ENCODE data around the gene CDHR3. TPM values are rescaled to one million over a fixed set of nuclear protein-coding genes. Genes with fewer than 3 reads are reported as not detected.

The CDHR3 gene
- total and polyA plus RNA-seq, 2 of the 8 experiments (the other 6 are each of a cell fraction or from before 2014, with no cell fraction given), result 6.4 to 6.8 TPM

DNA sequence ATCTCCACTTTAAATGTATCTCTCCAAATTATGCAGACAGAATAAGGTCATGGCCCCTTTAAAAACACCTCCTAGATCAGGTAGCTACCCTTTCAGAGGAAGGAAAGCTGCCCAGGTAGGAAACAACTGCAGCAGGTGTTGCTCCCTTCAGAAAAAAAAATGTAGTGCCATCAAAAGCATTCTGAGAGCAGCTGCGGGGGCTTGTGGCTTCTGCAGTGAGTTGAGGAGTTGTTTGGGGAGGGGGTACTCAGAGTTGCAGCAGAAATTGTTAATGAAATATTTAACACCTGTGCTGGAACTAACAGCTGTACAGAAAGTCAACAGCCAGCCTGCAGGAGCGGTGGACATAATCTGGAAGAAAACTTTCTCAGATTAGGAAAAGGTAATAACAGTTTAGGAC lies 24.0 kb downstream of the CDHR3 start:
- no peak for TF ChIP-seq JUN (IDR thresholded peaks at IDR 0.05; ENCODE audit: low read depth, low read length)
- TF ChIP-seq SP2 (IDR thresholded peaks at IDR 0.05; ENCODE audit: low read length), result no peak
- TF ChIP-seq SIX5 (IDR thresholded peaks at IDR 0.05; ENCODE audit: low read depth, low read length), result no peak
- no peak for TF ChIP-seq CHD1 (IDR thresholded peaks at IDR 0.05; ENCODE audit: low read depth, low read length)
- TF ChIP-seq EZH2 (IDR thresholded peaks at IDR 0.05; ENCODE audit: low read depth, low read length, severe bottlenecking), result no peak
- no peak for TF ChIP-seq CHD2 (IDR thresholded peaks at IDR 0.05; ENCODE audit: low read length)
- TF ChIP-seq SIN3A (conservative IDR thresholded peaks at IDR 0.05 in 1 of 2, IDR thresholded peaks at IDR 0.05 in 1 of 2; ENCODE audit: low read depth in 1 of 2, low read length in 2 of 2), result no peak
- TF ChIP-seq E2F6 (IDR thresholded peaks at IDR 0.05), result no peak
- TF ChIP-seq HDAC2 (IDR thresholded peaks at IDR 0.05; ENCODE audit: borderline replicate concordance in 1 of 2, low read depth in 2 of 2, low read length in 2 of 2), result no peak
- no peak for TF ChIP-seq TBP (IDR thresholded peaks at IDR 0.05; ENCODE audit: low read depth, low read length)
- no peak for TF ChIP-seq ASH2L (IDR thresholded peaks at IDR 0.05; ENCODE audit: low read length)
- TF ChIP-seq EP300 (IDR thresholded peaks at IDR 0.05; ENCODE audit: borderline replicate concordance in 1 of 2, low read depth in 2 of 2, low read length in 2 of 2), result no peak
- TF ChIP-seq RFX5 (IDR thresholded peaks at IDR 0.05; ENCODE audit: borderline replicate concordance, low read depth, low read length), result no peak
- TF ChIP-seq YY1 (IDR thresholded peaks at IDR 0.05; ENCODE audit: low read depth, low read length), result no peak
- Histone ChIP-seq H3K4me1 (replicated peaks in 1 of 4; ENCODE audit: control insufficient read depth in 3 of 4, insufficient read depth in 4 of 4, low read length in 3 of 4) (peaks cover 11 to 44% (median 31%) of the 10 kb centered on the region in 4 experiments), H3K56ac (replicated peaks; ENCODE audit: insufficient read length, low read depth, low read length) (no peak overlapping the region), H3K79me2 (ENCODE audit: control insufficient read depth in 1 of 2, insufficient read depth in 2 of 2, low read length in 2 of 2) (no peaks in the 10 kb centered on the region), H3K23me2 (ENCODE audit: low read depth, low read length) (no peaks in the 10 kb centered on the region), H3K23ac (ENCODE audit: insufficient read length) (no peak overlapping the region), H3K9ac (replicated peaks in 1 of 4; ENCODE audit: extremely low read depth in 1 of 4, low read depth in 3 of 4, low read length in 3 of 4) (no peak overlapping the region), H2BK120ac (replicated peaks; ENCODE audit: low read depth, low read length) (no peak overlapping the region), H4K20me1 (replicated peaks in 1 of 2; ENCODE audit: control insufficient read depth in 1 of 2, insufficient read depth in 2 of 2, low read length in 2 of 2) (no peaks in the 10 kb centered on the region), H3K36me3 (ENCODE audit: control insufficient read depth in 2 of 4, insufficient read depth in 4 of 4, low read length in 3 of 4) (no peaks in the 10 kb centered on the region), H3K9me3 (ENCODE audit: insufficient read depth in 2 of 2, low read depth in 1 of 2, low read length in 1 of 2) (no peaks in the 10 kb centered on the region), H2AFZ (ENCODE audit: low read length) (no peak overlapping the region), H2BK5ac (ENCODE audit: low read depth, low read length) (no peak overlapping the region), H3K4me2 (ENCODE audit: insufficient read depth in 1 of 2, low read depth in 2 of 2, low read length in 2 of 2) (peak overlapping the region in 1 of 2 experiments; percentile 7; a peak in 1 of 4 replicates), H4K8ac (ENCODE audit: extremely low read depth, insufficient read depth, low read length) (no peak overlapping the region), H2BK12ac (ENCODE audit: low read depth, low read length) (no peak overlapping the region), H4K91ac (replicated peaks; ENCODE audit: insufficient read length, low read length) (no peak overlapping the region), H3K27ac (ENCODE audit: low read depth, low read length) (no peak overlapping the region), H3K4me3 (ENCODE audit: extremely low read depth in 1 of 4, insufficient read depth in 2 of 4, low read depth in 3 of 4, low read length in 4 of 4) (no peak overlapping the region), H2AK5ac (ENCODE audit: low read depth, low read length) (no peak overlapping the region), H3K14ac (ENCODE audit: insufficient read length) (no peak overlapping the region), H2BK15ac (ENCODE audit: low read length) (no peak overlapping the region), H4K5ac (ENCODE audit: insufficient read length, low read depth, low read length) (no peak overlapping the region), H3K18ac (ENCODE audit: extremely low read depth, low read length) (no peak overlapping the region), H3K27me3 (replicated peaks in 1 of 4; ENCODE audit: control insufficient read depth in 3 of 4, extremely low read depth in 1 of 4, insufficient read depth in 3 of 4, low read length in 3 of 4) (no peaks in the 10 kb centered on the region), H3K79me1 (ENCODE audit: low read depth, low read length) (no peaks in the 10 kb centered on the region), H2BK20ac (ENCODE audit: low read length) (no peak overlapping the region), H3K4ac (replicated peaks; ENCODE audit: insufficient read length, low read depth, low read length) (no peak overlapping the region)
- 70% methylated on average over 2 of the region's 2 CpGs; no CpG with 5 or more reads in 1 of the 2 experiments for WGBS, 2 experiments (ENCODE audit: extremely low coverage in 1 of 2, insufficient coverage in 1 of 2, insufficient read length in 1 of 2, insufficient replicate concordance in 2 of 2, low coverage in 1 of 2, low lambda C conversion rate in 2 of 2, missing lambda C conversion rate in 1 of 2)
- FAIRE-seq (no peak), DNase-seq (ENCODE audit: low read depth in 1 of 2, low spot score in 2 of 2) (no peak)
- POLR2A ChIA-PET (ENCODE audit: partially characterized antibody), result interaction anchor here (1.1 to 1.4 kb wide), 2 partner anchors 14 to 97 kb away, joined by 3 read pairs; no protein-coding TSS in a partner anchor
- CTCF ChIA-PET (ENCODE audit: partially characterized antibody), result interaction anchor here (0.8 to 4.2 kb wide), 8 partner anchors 11 to 226 kb away, joined by 4 to 18 read pairs (median 6); no protein-coding TSS in a partner anchor
